ENCODE results near the gene GRWD1.

GRCh38 chr19:48400018-48400742 is 45.6 kb upstream of the GRWD1 start:
- TF ChIP-seq POLR2AphosphoS5 (IDR thresholded peaks at IDR 0.05; ENCODE audit: insufficient read depth in 1 of 2, low read depth in 1 of 2) (no peak), CTCF (IDR thresholded peaks at IDR 0.05) (no peak), POLR2A (IDR thresholded peaks at IDR 0.05) (no peak)

Measured in vagina (tissue), 2 donors.